OCI-LY3 (cell line): ENCODE data around the gene LRBA.

ENCODE experiments used
- H2AFZ ChIP-seq: fragments of 200-600, 300-600 bp; shearing (Covaris generic); 2 replicates; pipeline ENCODE4 v1.6.0; 2014; ENCODE audit warnings: antibody characterized with exemption, low read depth, low read length
- H3K27ac ChIP-seq: fragments of 200-600, 300-600 bp; sonication (generic); 2 replicates; pipeline ENCODE4 v1.5.1; 2014; ENCODE audit warnings: mild to moderate bottlenecking, low read length, moderate library complexity, mixed read lengths
- H3K27me3 ChIP-seq: fragments of 200-600, 300-600 bp; sonication (generic); 2 replicates; pipeline ENCODE4 v1.6.1; 2014; ENCODE audit warnings: low read depth, low read length, mixed read lengths
- H3K36me3 ChIP-seq: fragments of 200-600, 300-600 bp; sonication (generic); replicated peaks from 2 replicates; pipeline ENCODE3; 2014; ENCODE audit warnings: low read depth, low read length, mixed read lengths
- H3K4me1 ChIP-seq: fragments of 300-600, 200-600 bp; sonication (generic); 2 replicates; pipeline ENCODE4 v1.6.1; 2014; ENCODE audit warnings: low read length, mixed read lengths
- H3K4me2 ChIP-seq: fragments of 200-600, 300-600 bp; sonication (generic); 2 replicates; pipeline ENCODE4 v1.6.1; 2014; ENCODE audit warnings: low read length, mixed read lengths
- H3K4me3 ChIP-seq: fragments of 300-600, 200-600 bp; sonication (generic); 2 replicates; pipeline ENCODE4 v1.5.1; 2014; ENCODE audit warnings: antibody characterized with exemption, mild to moderate bottlenecking, low read length, moderate library complexity
- H3K79me2 ChIP-seq: fragments of 300-600, 200-600 bp; shearing (Covaris generic); 2 replicates; pipeline ENCODE4 v1.6.1; 2014; ENCODE audit warnings: mild to moderate bottlenecking, low read length, mixed read lengths
- H3K9ac ChIP-seq: fragments of 300-600, 200-600 bp; shearing (Covaris generic); 2 replicates; pipeline ENCODE4 v1.6.0; 2014; ENCODE audit warnings: mild to moderate bottlenecking, low read length, moderate library complexity
- H3K9me3 ChIP-seq: fragments of 200-600, 300-600 bp; shearing (Covaris generic); 2 replicates; pipeline ENCODE4 v1.6.1; 2014; ENCODE audit warnings: low read length, mixed read lengths; ENCODE audit not compliant: insufficient read depth
- H4K20me1 ChIP-seq: fragments of 200-600, 300-600 bp; sonication (generic); 2 replicates; pipeline ENCODE4 v1.6.1; 2016; ENCODE audit warnings: low read length, mixed read lengths; ENCODE audit not compliant: insufficient read depth
- EZH2phosphoT487 ChIP-seq: fragments of 200-600 bp; shearing (Covaris generic); IDR thresholded peaks from 2 replicates; pipeline ENCODE4 v1.6.1; 2018; ENCODE audit warnings: antibody characterized with exemption, mixed run types, low read depth
- TF ChIP-seq, protein P1 (sequence below): fragments of 200-600, 300-600 bp; sonication (generic); IDR thresholded peaks from 2 replicates; pipeline ENCODE4 v1.5.1; 2014; ENCODE audit warnings: antibody characterized with exemption, low read length, low read depth

Gene LRBA

DNA sequence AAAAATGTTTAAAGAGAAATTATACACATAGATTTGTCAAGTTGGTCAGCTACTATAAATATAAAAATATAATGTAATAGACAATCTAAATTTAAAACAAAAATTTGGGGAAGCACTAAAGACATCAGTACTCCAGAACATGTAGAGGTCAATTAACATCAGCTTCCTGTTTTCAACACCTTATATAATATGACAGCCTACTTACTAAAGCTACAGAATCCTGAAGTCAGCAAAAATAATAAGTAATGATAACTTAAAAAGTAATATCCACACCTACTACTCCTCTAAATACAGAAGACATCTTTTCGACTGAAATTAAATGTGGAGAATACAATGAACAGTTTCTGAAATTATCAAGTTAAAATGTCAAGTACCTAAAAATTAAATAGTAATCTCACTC lies 118.6 kb downstream of the LRBA start:
- H3K27ac ChIP-seq = no peak overlapping the region
- H3K4me3 ChIP-seq = no peak overlapping the region
- H3K4me1 ChIP-seq = no peaks in the 10 kb centered on the region
- H3K9me3 ChIP-seq = no peaks in the 10 kb centered on the region
- H4K20me1 ChIP-seq = no peaks in the 10 kb centered on the region
- H3K4me2 ChIP-seq = no peak overlapping the region
- H3K27me3 ChIP-seq = no peaks in the 10 kb centered on the region
- no peak overlapping the region for H2AFZ ChIP-seq
- TF ChIP-seq, protein P1, sequence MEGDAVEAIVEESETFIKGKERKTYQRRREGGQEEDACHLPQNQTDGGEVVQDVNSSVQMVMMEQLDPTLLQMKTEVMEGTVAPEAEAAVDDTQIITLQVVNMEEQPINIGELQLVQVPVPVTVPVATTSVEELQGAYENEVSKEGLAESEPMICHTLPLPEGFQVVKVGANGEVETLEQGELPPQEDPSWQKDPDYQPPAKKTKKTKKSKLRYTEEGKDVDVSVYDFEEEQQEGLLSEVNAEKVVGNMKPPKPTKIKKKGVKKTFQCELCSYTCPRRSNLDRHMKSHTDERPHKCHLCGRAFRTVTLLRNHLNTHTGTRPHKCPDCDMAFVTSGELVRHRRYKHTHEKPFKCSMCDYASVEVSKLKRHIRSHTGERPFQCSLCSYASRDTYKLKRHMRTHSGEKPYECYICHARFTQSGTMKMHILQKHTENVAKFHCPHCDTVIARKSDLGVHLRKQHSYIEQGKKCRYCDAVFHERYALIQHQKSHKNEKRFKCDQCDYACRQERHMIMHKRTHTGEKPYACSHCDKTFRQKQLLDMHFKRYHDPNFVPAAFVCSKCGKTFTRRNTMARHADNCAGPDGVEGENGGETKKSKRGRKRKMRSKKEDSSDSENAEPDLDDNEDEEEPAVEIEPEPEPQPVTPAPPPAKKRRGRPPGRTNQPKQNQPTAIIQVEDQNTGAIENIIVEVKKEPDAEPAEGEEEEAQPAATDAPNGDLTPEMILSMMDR = no peak
- no peak for TF ChIP-seq EZH2phosphoT487
- peaks cover 5% of the 10 kb centered on the region for H3K36me3 ChIP-seq
- no peaks in the 10 kb centered on the region for H3K79me2 ChIP-seq
- H3K9ac ChIP-seq = no peak overlapping the region

DNA sequence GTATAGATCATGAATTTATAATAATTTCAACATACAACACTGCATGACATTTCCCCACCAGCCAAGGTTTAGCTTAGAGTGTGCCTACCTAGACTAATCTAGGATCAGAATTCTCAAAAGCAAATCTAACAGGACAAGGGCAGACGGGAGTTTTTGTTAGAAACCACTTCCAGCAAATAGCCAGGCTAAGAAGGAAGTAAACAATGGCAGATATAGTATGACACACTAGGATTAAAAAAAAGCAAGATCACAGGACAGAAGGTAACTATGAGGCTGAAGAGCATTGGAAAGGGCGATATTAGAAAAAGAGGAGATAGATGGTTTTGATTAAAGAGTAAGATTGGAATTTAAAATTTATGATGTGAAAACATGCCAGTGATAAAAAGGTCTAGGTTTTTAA lies 124.8 kb downstream of the LRBA start:
- no peaks in the 10 kb centered on the region for H3K79me2 ChIP-seq
- no peaks in the 10 kb centered on the region for H3K36me3 ChIP-seq
- H2AFZ ChIP-seq = no peak overlapping the region
- H3K4me2 ChIP-seq = no peak overlapping the region
- no peak overlapping the region for H3K4me3 ChIP-seq
- H3K27ac ChIP-seq = no peak overlapping the region
- H3K27me3 ChIP-seq = no peaks in the 10 kb centered on the region
- H3K9me3 ChIP-seq = no peaks in the 10 kb centered on the region
- TF ChIP-seq EZH2phosphoT487 = no peak
- TF ChIP-seq, protein P1 = no peak
- no peak overlapping the region for H3K9ac ChIP-seq
- no peaks in the 10 kb centered on the region for H4K20me1 ChIP-seq
- H3K4me1 ChIP-seq = peaks cover 3% of the 10 kb centered on the region

DNA sequence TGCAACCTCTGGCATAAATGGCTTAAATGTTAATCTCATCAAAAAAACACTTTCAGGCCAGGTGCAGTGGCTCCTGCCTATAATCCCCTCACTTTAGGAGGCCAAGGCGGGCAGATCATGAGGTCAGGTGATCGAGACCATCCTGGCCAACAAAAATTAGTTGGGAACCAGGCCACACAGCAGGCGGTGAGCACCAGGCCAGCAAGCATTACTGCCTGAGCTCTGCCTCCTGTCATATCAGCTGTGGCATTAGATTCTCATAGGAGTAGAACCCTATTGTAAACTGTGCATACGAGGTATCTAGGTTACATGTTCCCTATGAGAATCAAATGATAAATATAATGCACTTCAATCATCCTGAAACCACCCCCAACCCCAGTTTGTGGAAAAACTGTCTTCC lies 125.8 kb downstream of the LRBA start:
- no peaks in the 10 kb centered on the region for H3K79me2 ChIP-seq

DNA sequence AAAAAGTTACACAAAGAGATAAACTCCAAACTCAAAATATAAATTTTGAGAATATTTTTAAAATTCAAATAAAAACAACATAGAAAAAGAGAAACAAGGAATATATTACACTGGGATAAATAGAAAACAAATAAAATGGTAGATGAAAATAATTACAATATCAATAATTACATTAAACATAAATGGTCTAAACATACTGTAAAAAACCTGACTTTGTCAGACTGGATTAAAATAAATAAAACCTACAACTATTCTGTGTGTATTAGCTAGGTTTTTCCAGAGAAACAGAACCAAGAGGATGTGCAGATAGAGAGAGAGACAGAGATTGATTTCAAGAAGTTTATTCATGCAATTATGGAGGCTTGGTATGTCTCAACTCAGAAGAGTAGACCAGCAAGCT lies 126.5 kb downstream of the LRBA start:
- Histone ChIP-seq H3K27ac (no peak overlapping the region), H2AFZ (no peak overlapping the region), H3K79me2 (no peaks in the 10 kb centered on the region), H3K4me1 (peaks cover 12% of the 10 kb centered on the region), H3K27me3 (no peaks in the 10 kb centered on the region), H3K36me3 (no peaks in the 10 kb centered on the region), H3K9ac (no peak overlapping the region), H3K4me2 (no peak overlapping the region), H4K20me1 (no peaks in the 10 kb centered on the region), H3K4me3 (no peak overlapping the region), H3K9me3 (no peaks in the 10 kb centered on the region)
- TF ChIP-seq, protein P1 = no peak
- TF ChIP-seq EZH2phosphoT487 = no peak

More for the DNA sequence above, 125.8 kb downstream of the LRBA start:
- Histone ChIP-seq H3K36me3 (no peaks in the 10 kb centered on the region), H3K4me3 (no peak overlapping the region), H4K20me1 (no peaks in the 10 kb centered on the region), H3K9ac (no peak overlapping the region), H3K27ac (no peak overlapping the region), H3K4me1 (peaks cover 11% of the 10 kb centered on the region), H2AFZ (no peak overlapping the region), H3K4me2 (no peak overlapping the region), H3K27me3 (no peaks in the 10 kb centered on the region), H3K9me3 (no peaks in the 10 kb centered on the region)
- no peak for TF ChIP-seq EZH2phosphoT487
- TF ChIP-seq, protein P1 = no peak
